ENCODE measurements around the gene BEX2. TPM values are rescaled to one million over a fixed set of nuclear protein-coding genes. Genes with fewer than 3 reads are reported as not detected.

Gene BEX2
- total RNA-seq, 6 donors from 2014 or later: 13.7 to 39.1 (median 24.6) TPM

- Histone ChIP-seq H3K4me1 (no peaks in the 10 kb centered on the region), H3K36me3 (no peaks in the 10 kb centered on the region), H3K9me3 (no peaks in the 10 kb centered on the region), H3K4me3 (no peak within 1 kb of the TSS), H3K27ac (no peak within 1 kb of the TSS), H3K27me3 (no peaks in the 10 kb centered on the region)
- DNase-seq (no peak), ATAC-seq (ENCODE audit: low FRiP score in 2 of 2) (no peak)
- TF ChIP-seq EP300 (IDR thresholded peaks at IDR 0.05): no peak
- WGBS, 2 donors: 0 to 24% methylated on average over 5 to 17 of the region's 17 CpGs
Measured at GRCh38 chrX:103276581-103277002, 34.2 kb downstream of the BEX2 start, which contains the start of gene TCEAL5. Gene TCEAL5, minus strand, starts transcription at chrX:103276750. Its CDS starts 2,187 bp downstream, at chrX:103274563.

- TF ChIP-seq EP300 (IDR thresholded peaks at IDR 0.05) (no peak), POLR2AphosphoS5 (IDR thresholded peaks at IDR 0.05) (no peak), CTCF (IDR thresholded peaks at IDR 0.05) (no peak), POLR2A (IDR thresholded peaks at IDR 0.05) (no peak)
- Histone ChIP-seq H3K4me3 (no peak overlapping the region), H3K27ac (no peak overlapping the region), H3K27me3 (no peaks in the 10 kb centered on the region), H3K4me1 (no peaks in the 10 kb centered on the region), H3K9me3 (no peaks in the 10 kb centered on the region), H3K36me3 (no peaks in the 10 kb centered on the region)
- ATAC-seq (ENCODE audit: low FRiP score in 2 of 2) (no peak), DNase-seq (peak in 1 of 2 donors; percentile 10)
- 22 to 28% methylated on average over 13 to 23 of the region's 23 CpGs for WGBS, 2 donors
Measured at GRCh38 chrX:103275947-103276567, 34.7 kb downstream of the BEX2 start.

GRCh38 chrX:103274284-103274683 is 36.5 kb downstream of the BEX2 start:
- H3K4me1 ChIP-seq: no peaks in the 10 kb centered on the region
- no peaks in the 10 kb centered on the region for H3K27me3 ChIP-seq
- no peak for DNase-seq
- TF ChIP-seq POLR2A (IDR thresholded peaks at IDR 0.05) (no peak), POLR2AphosphoS5 (IDR thresholded peaks at IDR 0.05) (no peak)
- no peak overlapping the region for H3K27ac ChIP-seq
- H3K9me3 ChIP-seq: no peaks in the 10 kb centered on the region
- H3K36me3 ChIP-seq: no peaks in the 10 kb centered on the region
- no peak for ATAC-seq (ENCODE audit: low FRiP score in 2 of 2)
- H3K4me3 ChIP-seq: no peak overlapping the region
- WGBS, 2 donors: 92 to 96% methylated on average over 4 of the region's 4 CpGs

Small RNA genes lying within 50 kb of the gene (small RNA-seq; reads per million reads assigned to genes)
- gene Z92846.1: 0 reads per million in 4 donors

Other genes with a start within 250 kb of the BEX2 start
- 1 to 10 TPM in 2 of 6 donors, under 1 TPM in 1, not detected in 3; 0.34 to 2.1 (median 1.4) TPM for gene BEX1, start 246.8 kb downstream of the BEX2 start, total RNA-seq
- 10 to 100 TPM in 2 of 6 donors, 1 to 10 TPM in 4; 1.5 to 24.1 (median 6.8) TPM for gene NXF3, start 217.8 kb downstream of the BEX2 start, total RNA-seq
- gene BEX4, start 95.9 kb downstream of the BEX2 start, total RNA-seq: 10 to 100 TPM; 13.6 to 63.6 (median 34.6) TPM
- gene TCEAL8, start 55.8 kb downstream of the BEX2 start, total RNA-seq: 10 to 100 TPM; 24.1 to 74.5 (median 41.7) TPM
- gene TCEAL5, start 34.2 kb downstream of the BEX2 start, total RNA-seq: under 1 TPM in 1 of 6 donors, not detected in 5; 0.31 TPM
- gene TCEAL7, start 19.2 kb upstream of the BEX2 start, total RNA-seq: 1 to 10 TPM in 3 of 6 donors, under 1 TPM in 2, not detected in 1; 0.78 to 2.8 (median 1.8) TPM
- 10 to 100 TPM; 32.2 to 92.7 (median 36.4) TPM for gene TCEAL9, start 45.5 kb upstream of the BEX2 start, total RNA-seq
- gene BEX3, start 65.5 kb upstream of the BEX2 start, total RNA-seq: 100 to 1,000 TPM in 4 of 6 donors, 10 to 100 TPM in 2; 89.4 to 204 (median 142) TPM
- 1 to 10 TPM in 1 of 6 donors, under 1 TPM in 5; 0.24 to 3.1 (median 0.56) TPM for gene RAB40A, start 208.5 kb upstream of the BEX2 start, total RNA-seq